SK-N-SH (cell line): ENCODE measurements around the gene PTPRD. TPM values are rescaled to one million over a fixed set of nuclear protein-coding genes. Genes with fewer than 3 reads are reported as not detected.

Experiments used
- CTCF ChIA-PET: fragments of 300-600, 350-600 bp; formaldehyde crosslinking; extraction: SDS; loops from one replicate; lab custom pipeline; 2021; lab: Yijun Ruan, JAX
- POLR2A ChIA-PET: fragments of 350-600 bp; sonication (Branson Sonifier 250); formaldehyde crosslinking; extraction: SDS; loops from one replicate; lab custom pipeline; 2020; ENCODE audit warnings: antibody characterized with exemption, inconsistent platforms; lab: Yijun Ruan, JAX
- DNase-seq: peaks from one replicate; pipeline ENCODE4 v3.0.0; 2012
- H2AFZ ChIP-seq: fragments of 200-600 bp; sonication (generic); 2 replicates; pipeline ENCODE4 v1.8.1; 2016; ENCODE audit warnings: antibody characterized with exemption, mild to moderate bottlenecking, low read depth
- H3F3A ChIP-seq: fragments of 200-600 bp; sonication (generic); replicated peaks from 2 replicates; pipeline ENCODE3; 2016; ENCODE audit warnings: antibody characterized with exemption, mild to moderate bottlenecking; ENCODE audit not compliant: insufficient read depth
- H3K27ac ChIP-seq, 2 experiments: fragments of 200-500 bp in 1 of 2; fragments of 200-600 bp in 1 of 2; sonication (Bioruptor generic) in 1 of 2; sonication (generic), shearing (Covaris generic) in 1 of 2; 2 replicates each; pipeline versions ENCODE4 v1.5.1 to v1.6.1; 2014 to 2016; ENCODE audit warnings: low read depth in 2 of 2, inconsistent platforms in 1 of 2, low read length in 1 of 2, mild to moderate bottlenecking in 1 of 2, mixed read lengths in 1 of 2
- H3K27me3 ChIP-seq: fragments of 200-600 bp; sonication (generic), shearing (Covaris generic); 2 replicates; pipeline ENCODE4 v1.6.1; 2016; ENCODE audit warnings: mixed run types; ENCODE audit not compliant: insufficient read depth
- H3K36me3 ChIP-seq, 2 experiments: fragments of 200-500 bp in 1 of 2; fragments of 200-600 bp in 1 of 2; sonication (Bioruptor generic) in 1 of 2; sonication (generic) in 1 of 2; replicated peaks in 1 of 2; 2 replicates each; pipeline versions ENCODE3 to v1.5.1; 2014 to 2016; ENCODE audit warnings: low read length in 1 of 2, mild to moderate bottlenecking in 1 of 2; ENCODE audit not compliant: insufficient read depth in 2 of 2, control insufficient read depth in 1 of 2
- H3K4me1 ChIP-seq, 2 experiments: fragments of 200-500 bp in 1 of 2; fragments of 200-600 bp in 1 of 2; sonication (Bioruptor generic) in 1 of 2; sonication (generic), shearing (Covaris generic) in 1 of 2; 2 replicates each; pipeline versions ENCODE4 v1.5.1 to v1.6.1; 2014 to 2016; ENCODE audit warnings: low read depth in 1 of 2, low read length in 1 of 2, mixed run types in 1 of 2; ENCODE audit not compliant: insufficient read depth in 2 of 2, control insufficient read depth in 1 of 2
- H3K4me2 ChIP-seq: fragments of 200-600 bp; sonication (generic), shearing (Covaris generic); 2 replicates; pipeline ENCODE4 v1.6.1; 2017; ENCODE audit warnings: mixed run types
- H3K4me3 ChIP-seq, 2 experiments: fragments of 200-500 bp in 1 of 2; fragments of 200-600 bp in 1 of 2; sonication (Bioruptor generic) in 1 of 2; sonication (generic), shearing (Covaris generic) in 1 of 2; 2 replicates each; pipeline versions ENCODE4 v1.5.1 to v1.8.1; 2014 to 2016; ENCODE audit warnings: low read depth in 2 of 2, inconsistent platforms in 1 of 2, low read length in 1 of 2, mild to moderate bottlenecking in 1 of 2, mixed read lengths in 1 of 2, moderate library complexity in 1 of 2
- H3K79me2 ChIP-seq: fragments of 200-600 bp; sonication (generic); 2 replicates; pipeline ENCODE4 v1.8.1; 2017; ENCODE audit warnings: mild to moderate bottlenecking; ENCODE audit not compliant: insufficient read depth
- H3K9ac ChIP-seq: fragments of 200-600 bp; sonication (generic); 2 replicates; pipeline ENCODE4 v1.6.1; 2017; ENCODE audit warnings: mixed run types
- H3K9me2 ChIP-seq: fragments of 200-600 bp; sonication (generic); 2 replicates; pipeline ENCODE4 v1.6.1; 2017; ENCODE audit warnings: mixed run types
- H3K9me3 ChIP-seq: fragments of 200-600 bp; sonication (generic); 2 replicates; pipeline ENCODE4 v1.6.1; 2017; ENCODE audit warnings: mixed run types, mild to moderate bottlenecking, moderate library complexity
- H4K20me1 ChIP-seq: fragments of 200-600 bp; sonication (generic); 2 replicates; pipeline ENCODE4 v1.6.1; 2017; ENCODE audit warnings: mild to moderate bottlenecking, mixed run types; ENCODE audit not compliant: insufficient read depth
- ELF1 ChIP-seq: IDR thresholded peaks from 2 replicates; pipeline ENCODE4 v1.4.0; 2012
- EZH2phosphoT487 ChIP-seq: fragments of 200-600 bp; sonication (generic); IDR thresholded peaks from 2 replicates; pipeline ENCODE4 v1.6.1; 2017; ENCODE audit warnings: low read depth, mixed run types, mild to moderate bottlenecking, antibody characterized with exemption, moderate library complexity, borderline replicate concordance
- FOSL2 ChIP-seq: IDR thresholded peaks from 2 replicates; pipeline ENCODE4 v1.4.0; 2012; ENCODE audit warnings: low read depth, mild to moderate bottlenecking, moderate library complexity, borderline replicate concordance
- FOXJ3 ChIP-seq: sonication (generic); formaldehyde crosslinking; IDR thresholded peaks from 2 replicates; pipeline ENCODE4 v1.5.1; 2020; ENCODE audit warnings: mild to moderate bottlenecking, missing genetic modification reagents
- FOXM1 ChIP-seq: IDR thresholded peaks from 2 replicates; pipeline ENCODE4 v1.4.0; 2012; ENCODE audit warnings: low read depth, mild to moderate bottlenecking
- GABPA ChIP-seq: IDR thresholded peaks from 2 replicates; pipeline ENCODE4 v1.4.0; 2012; ENCODE audit warnings: low read depth, mild to moderate bottlenecking
- JUND ChIP-seq: IDR thresholded peaks from 2 replicates; pipeline ENCODE4 v1.4.0; 2012
- MAX ChIP-seq: IDR thresholded peaks from 2 replicates; pipeline ENCODE4 v1.4.0; 2012; ENCODE audit warnings: low read depth
- MXI1 ChIP-seq: IDR thresholded peaks from 2 replicates; pipeline ENCODE4 v1.6.1; 2012; ENCODE audit warnings: mild to moderate bottlenecking, low read depth, low read length, improper control_type of control experiment
- NFIC ChIP-seq: IDR thresholded peaks from 2 replicates; pipeline ENCODE4 v1.4.0; 2012; ENCODE audit warnings: borderline replicate concordance
- NRF1 ChIP-seq: IDR thresholded peaks from 2 replicates; pipeline ENCODE4 v1.6.1; 2012; ENCODE audit warnings: low read depth, mild to moderate bottlenecking, low read length
- RFX5 ChIP-seq: IDR thresholded peaks from 2 replicates; pipeline ENCODE4 v1.6.1; 2012; ENCODE audit warnings: mild to moderate bottlenecking, improper control_type of control experiment, low read length
- TAF1 ChIP-seq: IDR thresholded peaks from 2 replicates; pipeline ENCODE4 v1.6.1; 2012; ENCODE audit warnings: low read depth, mild to moderate bottlenecking, low read length, moderate library complexity, borderline replicate concordance
- TCF12 ChIP-seq: IDR thresholded peaks from 2 replicates; pipeline ENCODE4 v1.4.0; 2012
- YY1 ChIP-seq: IDR thresholded peaks from 2 replicates; pipeline ENCODE4 v1.4.0; 2012; ENCODE audit warnings: low read depth, mild to moderate bottlenecking
- WGBS: methylation state at CpG from one replicate; pipeline ENCODE4 v1.1.6; 2017; ENCODE audit warnings: low lambda C conversion rate; 5-methylcytosine and 5-hydroxymethylcytosine counted together
- polyA plus RNA-seq, 3 experiments: library from polyadenylated mRNA; depleted of rRNA; stranded (reverse); fragments of >200 nt; gene quantifications; 2 replicates each; pipeline ENCODE4 v1.2.3, GENCODE V29; 2012
- TF ChIP-seq, protein P1 (sequence below): fragments of 200-600 bp; sonication (generic); IDR thresholded peaks from 2 replicates; pipeline ENCODE4 v1.6.1; 2017; ENCODE audit warnings: antibody characterized with exemption, mild to moderate bottlenecking, moderate library complexity
- TF ChIP-seq, protein P2 (sequence below): fragments of 150-350 bp; IDR thresholded peaks from 2 replicates; pipeline ENCODE4 v1.6.1; 2017; ENCODE audit warnings: antibody characterized with exemption, low read length, low read depth, borderline replicate concordance
- TF ChIP-seq, protein P3 (sequence below): IDR thresholded peaks from 2 replicates; pipeline ENCODE4; 2012
- TF ChIP-seq, protein P4 (sequence below): IDR thresholded peaks from 2 replicates; pipeline ENCODE4 v1.4.0; 2012; ENCODE audit warnings: low read depth, borderline replicate concordance

PTPRD gene
- polyA plus RNA-seq, 1 of the 3 experiments (the other 2 are of a cell fraction): 0.15 TPM

GRCh38 chr9:9387511-9388115 is 1225.2 kb downstream of the PTPRD start:
- Histone ChIP-seq H3K27me3 (no peaks in the 10 kb centered on the region), H3K9ac (no peak overlapping the region), H3K79me2 (no peaks in the 10 kb centered on the region), H3K9me3 (no peaks in the 10 kb centered on the region), H3K36me3 (no peaks in the 10 kb centered on the region), H3F3A (no peaks in the 10 kb centered on the region), H2AFZ (no peak overlapping the region), H3K27ac (no peak overlapping the region), H4K20me1 (no peaks in the 10 kb centered on the region), H3K4me3 (no peak overlapping the region), H3K9me2 (no peaks in the 10 kb centered on the region), H3K4me1 (no peaks in the 10 kb centered on the region), H3K4me2 (no peak overlapping the region)
- ChIA-PET POLR2A (no interaction called here), CTCF (no interaction called here)
- TF ChIP-seq FOSL2: no peak
- TF ChIP-seq, protein P1, sequence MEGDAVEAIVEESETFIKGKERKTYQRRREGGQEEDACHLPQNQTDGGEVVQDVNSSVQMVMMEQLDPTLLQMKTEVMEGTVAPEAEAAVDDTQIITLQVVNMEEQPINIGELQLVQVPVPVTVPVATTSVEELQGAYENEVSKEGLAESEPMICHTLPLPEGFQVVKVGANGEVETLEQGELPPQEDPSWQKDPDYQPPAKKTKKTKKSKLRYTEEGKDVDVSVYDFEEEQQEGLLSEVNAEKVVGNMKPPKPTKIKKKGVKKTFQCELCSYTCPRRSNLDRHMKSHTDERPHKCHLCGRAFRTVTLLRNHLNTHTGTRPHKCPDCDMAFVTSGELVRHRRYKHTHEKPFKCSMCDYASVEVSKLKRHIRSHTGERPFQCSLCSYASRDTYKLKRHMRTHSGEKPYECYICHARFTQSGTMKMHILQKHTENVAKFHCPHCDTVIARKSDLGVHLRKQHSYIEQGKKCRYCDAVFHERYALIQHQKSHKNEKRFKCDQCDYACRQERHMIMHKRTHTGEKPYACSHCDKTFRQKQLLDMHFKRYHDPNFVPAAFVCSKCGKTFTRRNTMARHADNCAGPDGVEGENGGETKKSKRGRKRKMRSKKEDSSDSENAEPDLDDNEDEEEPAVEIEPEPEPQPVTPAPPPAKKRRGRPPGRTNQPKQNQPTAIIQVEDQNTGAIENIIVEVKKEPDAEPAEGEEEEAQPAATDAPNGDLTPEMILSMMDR: 0 out of 2 replicates have a peak, but pooled peaks have one; percentile 11
- DNase-seq: no peak
- 36% methylated on average over 3 of the region's 3 CpGs for WGBS

DNA sequence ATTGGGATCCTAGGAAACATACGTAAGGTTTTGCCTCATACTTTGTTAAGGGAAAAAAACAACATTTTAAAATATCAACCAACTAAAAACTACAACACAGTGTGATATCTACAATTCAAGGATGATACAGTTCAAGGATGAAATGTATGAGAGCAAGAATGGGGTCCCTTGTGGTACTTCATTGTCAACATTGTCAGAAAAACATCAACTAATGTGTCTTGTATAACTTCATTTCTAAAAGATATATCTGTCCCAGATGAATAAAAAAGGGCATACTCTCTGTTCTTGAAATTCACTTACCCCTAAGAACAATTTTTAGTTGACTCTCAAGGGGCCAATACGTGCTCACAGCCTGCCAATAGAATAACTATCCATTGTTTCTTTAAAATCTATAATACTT is 1250.5 kb downstream of the PTPRD start:
- no peaks in the 10 kb centered on the region for H4K20me1 ChIP-seq
- H3K4me3 ChIP-seq: no peak overlapping the region
- no peaks in the 10 kb centered on the region for H3K9me3 ChIP-seq
- no peak overlapping the region for H3K9ac ChIP-seq
- no peaks in the 10 kb centered on the region for H3K9me2 ChIP-seq
- no peak overlapping the region for H3K27ac ChIP-seq
- 27% methylated on average over 2 of the region's 2 CpGs for WGBS
- no peaks in the 10 kb centered on the region for H3K4me1 ChIP-seq
- no peaks in the 10 kb centered on the region for H3K36me3 ChIP-seq
- ChIA-PET POLR2A (no interaction called here), CTCF (no interaction called here)
- H3K27me3 ChIP-seq: no peaks in the 10 kb centered on the region
- TF ChIP-seq, protein P1: no peak
- TF ChIP-seq MAX: no peak
- no peak for TF ChIP-seq TCF12
- TF ChIP-seq RFX5: no peak
- no peak for TF ChIP-seq JUND
- TF ChIP-seq NRF1: no peak
- no peak for TF ChIP-seq NFIC
- no peak for TF ChIP-seq GABPA
- TF ChIP-seq MXI1: no peak
- TF ChIP-seq EZH2phosphoT487: no peak
- no peak for TF ChIP-seq FOXJ3 (CRISPR knock-in tag)
- no peak for TF ChIP-seq TAF1
- TF ChIP-seq FOXM1: no peak
- TF ChIP-seq, protein P2, sequence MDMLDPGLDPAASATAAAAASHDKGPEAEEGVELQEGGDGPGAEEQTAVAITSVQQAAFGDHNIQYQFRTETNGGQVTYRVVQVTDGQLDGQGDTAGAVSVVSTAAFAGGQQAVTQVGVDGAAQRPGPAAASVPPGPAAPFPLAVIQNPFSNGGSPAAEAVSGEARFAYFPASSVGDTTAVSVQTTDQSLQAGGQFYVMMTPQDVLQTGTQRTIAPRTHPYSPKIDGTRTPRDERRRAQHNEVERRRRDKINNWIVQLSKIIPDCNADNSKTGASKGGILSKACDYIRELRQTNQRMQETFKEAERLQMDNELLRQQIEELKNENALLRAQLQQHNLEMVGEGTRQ: no peak
- TF ChIP-seq, protein P3, sequence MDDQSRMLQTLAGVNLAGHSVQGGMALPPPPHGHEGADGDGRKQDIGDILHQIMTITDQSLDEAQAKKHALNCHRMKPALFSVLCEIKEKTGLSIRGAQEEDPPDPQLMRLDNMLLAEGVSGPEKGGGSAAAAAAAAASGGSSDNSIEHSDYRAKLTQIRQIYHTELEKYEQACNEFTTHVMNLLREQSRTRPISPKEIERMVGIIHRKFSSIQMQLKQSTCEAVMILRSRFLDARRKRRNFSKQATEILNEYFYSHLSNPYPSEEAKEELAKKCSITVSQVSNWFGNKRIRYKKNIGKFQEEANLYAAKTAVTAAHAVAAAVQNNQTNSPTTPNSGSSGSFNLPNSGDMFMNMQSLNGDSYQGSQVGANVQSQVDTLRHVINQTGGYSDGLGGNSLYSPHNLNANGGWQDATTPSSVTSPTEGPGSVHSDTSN: no peak
- TF ChIP-seq ELF1: no peak
- TF ChIP-seq, protein P4, sequence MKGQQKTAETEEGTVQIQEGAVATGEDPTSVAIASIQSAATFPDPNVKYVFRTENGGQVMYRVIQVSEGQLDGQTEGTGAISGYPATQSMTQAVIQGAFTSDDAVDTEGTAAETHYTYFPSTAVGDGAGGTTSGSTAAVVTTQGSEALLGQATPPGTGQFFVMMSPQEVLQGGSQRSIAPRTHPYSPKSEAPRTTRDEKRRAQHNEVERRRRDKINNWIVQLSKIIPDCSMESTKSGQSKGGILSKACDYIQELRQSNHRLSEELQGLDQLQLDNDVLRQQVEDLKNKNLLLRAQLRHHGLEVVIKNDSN: no peak
- TF ChIP-seq YY1: no peak
- no peaks in the 10 kb centered on the region for H3F3A ChIP-seq
- no peak overlapping the region for H2AFZ ChIP-seq
- no peak overlapping the region for H3K4me2 ChIP-seq
- no peak for DNase-seq
- no peaks in the 10 kb centered on the region for H3K79me2 ChIP-seq
